Stimulated activated CD8-positive, alpha-beta memory T cell treated with anti-CD3 and anti-CD28 coated beads, Interleukin-7, amount 100 ng/mL, for 4 hours (primary cell): ENCODE results near the gene BCOR.

Experiments
- DNase-seq, 2 donors: peaks; one replicate each; pipeline ENCODE4 v3.0.0-alpha.2; 2020; ENCODE audit warnings: low read depth in 2 of 2

Gene BCOR

DNA sequence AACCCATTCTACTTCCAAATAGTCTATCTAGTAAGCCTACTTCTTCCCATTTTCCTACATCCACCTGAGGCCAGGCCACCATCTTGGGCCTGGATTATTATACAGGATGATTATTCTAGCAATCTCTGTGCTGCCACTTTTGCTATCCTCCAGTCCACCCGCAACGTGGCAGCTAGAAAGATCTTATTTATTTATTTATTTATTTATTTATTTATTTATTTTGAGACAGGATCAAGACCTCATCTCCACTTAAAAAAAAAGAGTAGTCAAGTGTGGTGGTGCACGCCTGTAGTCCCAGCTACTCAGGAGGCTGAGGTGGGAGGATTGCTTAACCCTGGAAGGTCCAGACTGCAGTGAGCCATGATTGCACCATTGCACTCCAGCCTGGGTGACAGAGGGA is 15.2 kb upstream of the BCOR start:
- DNase-seq: no peak

DNA sequence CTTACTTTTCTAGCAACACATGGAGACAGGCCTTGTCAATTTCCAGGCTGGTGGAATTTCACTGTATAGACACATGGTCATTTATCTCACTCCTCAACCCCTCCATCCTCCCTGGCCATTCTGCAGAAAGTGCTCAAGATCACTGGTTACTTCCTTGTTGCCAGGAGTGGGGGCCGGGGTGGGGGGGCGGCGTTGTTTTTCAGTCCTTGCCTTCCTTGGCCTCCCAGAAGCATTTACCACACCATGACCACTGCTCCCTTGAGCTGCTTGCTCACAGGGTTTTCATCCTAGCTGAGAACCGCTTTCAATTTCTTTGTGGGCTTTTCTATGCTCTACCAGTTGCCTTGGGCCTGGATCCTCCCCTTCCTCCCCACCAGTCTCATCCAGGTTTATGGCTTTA is 14.1 kb upstream of the BCOR start:
- DNase-seq: no peak

DNA sequence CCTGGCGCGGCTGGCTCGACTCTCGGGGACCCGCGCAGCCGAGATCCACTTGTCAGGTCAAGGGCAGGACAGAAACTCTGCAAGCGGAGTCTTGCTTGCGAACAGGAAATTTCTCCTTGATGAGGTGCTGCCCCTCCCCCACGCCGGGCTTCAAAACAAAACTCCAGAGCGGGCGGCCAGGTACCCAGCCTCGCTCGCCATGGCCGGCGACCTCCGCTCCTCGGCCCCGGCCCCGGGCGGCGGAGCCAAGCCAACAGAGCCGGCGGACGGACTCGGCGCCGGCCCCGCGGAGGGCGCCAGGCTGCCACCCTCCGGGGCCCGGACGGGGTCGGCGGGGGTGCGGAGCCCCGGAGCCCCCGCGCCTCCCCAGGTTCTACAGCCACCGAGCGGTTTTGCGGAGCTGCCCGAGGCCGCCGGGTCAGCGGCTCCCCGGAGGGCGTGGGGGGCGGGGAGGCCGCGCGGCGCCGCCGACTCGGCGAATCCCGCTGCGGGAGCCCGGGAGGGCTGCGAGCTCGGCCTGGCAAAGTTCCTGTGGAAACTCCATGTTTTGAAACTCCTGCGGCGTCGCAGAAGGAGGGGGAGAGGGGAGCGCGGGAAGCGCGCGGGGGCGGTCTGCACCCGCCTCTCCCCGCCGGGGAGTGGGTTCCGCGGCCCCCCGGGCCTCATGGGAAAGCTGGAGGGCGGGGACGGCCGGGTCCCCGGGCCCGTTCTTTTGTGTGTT is 11.7 kb upstream of the BCOR start:
- DNase-seq: no peak

DNA sequence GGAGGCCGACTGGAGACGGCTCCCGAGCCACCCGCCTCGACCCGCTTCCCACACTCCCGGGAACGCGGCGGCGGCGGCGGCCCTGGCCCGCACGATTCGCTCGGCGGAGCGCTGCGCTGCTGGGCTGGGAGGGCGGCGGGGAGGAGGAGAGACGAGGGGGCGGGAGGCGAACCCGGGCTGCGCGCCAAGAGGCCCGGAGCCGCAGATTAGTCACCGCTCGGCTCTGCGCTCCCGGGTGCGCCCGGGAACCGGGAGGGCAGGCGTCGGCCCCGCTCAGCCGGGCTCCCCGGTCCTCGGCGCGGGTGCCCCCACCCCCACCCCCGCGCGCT is 11.2 kb upstream of the BCOR start:
- peak in 1 of 2 donors; percentile 68 for DNase-seq

DNA sequence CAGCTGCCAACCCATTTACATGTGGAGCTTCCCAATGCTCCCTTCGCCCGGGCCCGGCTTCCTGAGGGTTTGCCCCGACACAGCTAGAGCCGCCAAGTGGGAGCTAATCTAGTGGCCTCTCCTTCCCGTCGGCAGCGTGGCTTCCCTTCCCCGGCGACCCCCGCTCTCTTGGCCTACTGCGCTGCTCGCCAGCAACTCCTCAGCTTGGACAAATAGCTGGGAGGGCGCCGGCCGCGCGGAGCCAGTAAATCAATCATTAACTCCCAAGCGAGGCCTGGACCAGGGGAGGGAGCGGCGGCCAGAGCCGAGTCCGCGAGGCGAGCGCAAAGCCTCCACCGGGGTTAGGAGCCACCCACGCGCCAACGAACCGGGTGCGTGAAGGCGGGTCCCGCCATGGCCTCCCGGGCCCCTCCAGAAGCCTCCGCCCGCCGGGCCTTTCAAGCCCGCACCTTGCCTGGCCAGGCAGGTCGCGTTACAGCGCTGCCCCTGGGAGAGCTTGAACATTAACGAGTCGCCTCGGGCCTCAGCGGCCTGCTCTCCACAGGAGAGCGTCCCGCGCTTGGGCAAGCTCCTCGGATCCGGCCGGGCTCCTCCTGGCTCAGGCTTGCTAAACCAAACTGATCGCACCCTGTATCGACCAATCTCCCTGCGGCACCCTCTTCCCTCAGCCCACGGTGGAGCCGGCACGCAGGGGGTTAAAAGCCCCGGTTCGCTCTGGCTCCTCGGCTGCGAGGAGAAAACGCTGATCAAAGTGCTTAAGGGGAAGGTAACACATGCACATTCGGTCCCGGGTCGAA is 10.6 kb upstream of the BCOR start:
- no peak for DNase-seq

DNA sequence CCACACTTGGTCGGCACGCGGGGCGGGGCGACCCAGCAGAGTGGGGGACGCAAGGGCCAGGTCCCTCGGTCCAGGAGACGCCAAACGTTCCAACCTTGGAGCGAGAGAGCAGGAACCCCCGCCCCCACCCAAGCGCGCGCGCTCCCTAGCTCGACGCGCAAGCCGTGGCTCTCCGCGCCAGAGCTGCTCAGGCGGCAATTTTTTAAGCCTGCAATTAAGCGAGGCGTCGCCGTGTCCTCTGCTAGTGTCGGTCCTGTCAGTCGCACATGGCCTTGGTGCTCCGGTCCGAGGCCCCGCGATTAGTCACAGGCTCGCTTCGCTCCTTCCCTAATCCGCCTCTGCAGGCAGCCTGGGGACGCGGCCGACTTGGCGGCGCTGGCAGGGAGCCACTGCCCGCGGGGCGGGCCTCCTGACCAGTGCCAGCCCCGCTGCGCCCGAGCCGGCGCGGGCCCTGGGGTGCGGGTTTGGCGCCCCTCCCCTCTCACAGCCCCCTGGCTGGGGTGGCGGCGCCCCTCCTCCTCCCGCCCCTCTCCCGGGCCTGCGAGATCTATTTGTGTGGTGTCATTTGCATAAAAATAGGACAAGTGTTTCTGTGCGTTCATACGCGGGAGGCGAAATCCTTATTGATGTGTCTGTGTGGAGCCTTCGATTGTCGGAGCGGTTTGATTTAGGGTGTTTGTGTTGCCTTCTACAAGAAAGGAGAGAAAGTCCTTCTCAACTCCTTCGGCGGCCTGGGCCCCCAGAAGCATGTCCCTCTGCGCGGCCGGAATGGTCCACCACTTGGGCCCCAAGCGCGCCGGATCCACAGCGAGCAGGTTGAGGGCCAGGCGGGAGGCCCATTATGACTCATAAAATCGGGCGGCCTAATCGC is 9.8 kb upstream of the BCOR start:
- no peak for DNase-seq

DNA sequence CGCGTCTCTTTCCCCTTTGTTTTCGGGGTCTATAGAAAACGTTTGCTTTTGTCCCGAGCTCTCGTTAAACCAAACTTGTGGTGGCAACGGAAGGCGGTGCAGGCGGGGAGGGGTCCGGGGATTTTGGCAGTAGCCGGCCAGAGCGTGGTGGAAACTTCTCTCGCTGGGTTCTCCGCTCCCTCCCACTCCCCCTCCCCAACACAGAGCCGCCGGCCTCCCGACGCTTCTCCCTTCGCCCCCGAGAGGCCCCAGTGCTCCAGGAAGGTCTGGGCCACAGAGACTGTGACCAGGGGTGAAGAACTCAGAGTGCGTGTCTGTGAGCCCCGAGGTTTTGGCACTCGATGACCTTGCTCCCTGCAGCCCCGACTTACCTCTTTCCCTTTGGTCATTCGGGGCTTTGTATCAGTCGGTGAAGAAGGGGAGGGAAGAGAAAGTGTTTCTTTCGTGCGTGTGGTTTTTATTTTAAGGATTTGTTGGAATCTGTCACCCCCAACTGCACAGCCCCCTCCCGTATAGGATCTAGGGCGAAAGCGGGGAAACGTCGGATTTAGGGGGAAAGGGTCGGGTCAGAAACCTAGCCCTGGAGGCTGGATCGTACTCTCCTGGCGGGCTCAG is 9.0 kb upstream of the BCOR start:
- no peak for DNase-seq

DNA sequence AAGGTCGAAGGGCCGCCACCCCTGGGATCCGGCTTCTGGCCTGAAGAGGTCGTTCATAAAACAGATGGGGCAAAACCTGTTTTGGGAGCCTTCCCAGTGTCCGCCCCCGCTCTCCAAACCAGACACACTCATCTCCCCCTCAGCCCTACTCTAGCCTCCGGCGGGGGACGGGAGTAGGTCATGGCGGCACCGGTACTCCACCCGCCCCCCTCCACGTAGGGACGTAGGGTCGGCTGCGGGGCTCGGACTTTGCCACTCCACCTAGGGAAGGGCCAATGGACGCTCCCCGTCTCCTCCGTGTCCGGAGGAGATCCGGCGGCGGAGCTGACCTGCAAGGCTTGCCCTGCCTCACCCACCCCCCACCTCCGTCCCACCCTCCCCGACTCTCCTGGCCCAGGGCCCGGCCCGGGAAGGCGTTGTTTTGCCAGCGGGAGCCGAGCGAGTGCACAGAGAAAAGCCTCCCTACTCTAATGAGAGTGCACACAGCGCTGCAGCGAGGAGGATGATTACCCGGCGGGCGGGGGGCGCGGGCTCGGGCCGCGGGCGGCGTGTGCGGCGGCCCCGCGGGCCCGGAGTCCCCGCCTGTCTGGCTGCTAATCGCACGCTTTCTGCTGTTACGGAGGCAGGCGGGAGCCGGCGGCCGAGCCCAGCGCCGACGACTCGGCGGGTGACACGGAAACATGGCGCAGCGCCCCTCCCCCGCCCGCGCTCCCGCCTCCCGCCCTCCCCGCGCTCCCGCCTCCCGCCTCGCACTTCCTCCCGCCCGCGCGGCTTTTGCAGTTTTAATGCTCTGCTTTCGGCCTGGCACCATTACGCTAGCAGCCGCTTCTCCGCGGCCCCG is 8.3 kb upstream of the BCOR start:
- DNase-seq: peak in 1 of 2 donors; percentile 73

DNA sequence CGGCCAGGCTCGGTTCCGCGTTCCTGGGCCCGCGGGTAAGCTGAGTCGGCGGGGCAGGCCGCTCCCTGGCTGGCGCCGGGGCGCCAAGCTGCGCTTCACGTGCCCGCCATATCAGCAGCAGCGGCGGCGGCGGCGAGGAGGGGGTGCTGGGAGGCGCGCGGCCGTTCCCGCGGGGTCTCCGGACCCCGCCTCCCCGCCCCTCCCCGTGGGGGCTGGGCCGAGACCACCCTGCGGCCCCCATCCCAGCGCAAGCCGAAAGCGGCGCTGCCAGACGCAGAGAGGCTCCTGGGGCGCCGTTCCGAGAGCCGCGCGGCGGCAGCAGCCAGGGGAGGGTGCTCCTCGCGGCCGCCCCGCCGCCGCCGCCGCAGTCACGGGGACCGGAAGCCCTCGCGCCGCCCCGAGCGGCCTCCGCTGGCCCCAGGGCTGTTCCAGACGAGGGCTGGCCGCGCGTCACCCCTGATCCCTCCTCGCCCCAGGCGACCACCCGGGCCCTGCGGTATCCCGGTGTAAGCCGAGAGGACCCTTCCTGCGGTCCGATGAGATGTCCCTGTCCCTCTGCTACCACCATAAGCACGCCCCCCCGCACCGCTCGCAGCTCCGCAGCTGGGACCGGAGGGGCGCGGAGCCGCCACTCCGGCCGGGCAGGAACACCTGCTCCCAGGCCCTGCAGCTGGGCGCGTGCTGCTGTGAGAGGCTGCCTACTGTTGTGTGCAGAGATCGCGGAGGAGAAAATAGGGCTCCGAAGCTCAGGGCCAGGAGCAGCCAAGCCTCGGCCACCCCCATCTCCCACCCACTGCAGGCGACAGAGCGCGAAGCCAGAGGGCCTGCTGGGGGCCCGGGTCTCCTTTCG is 7.5 kb upstream of the BCOR start:
- peak in 1 of 2 donors; percentile 28 for DNase-seq

DNA sequence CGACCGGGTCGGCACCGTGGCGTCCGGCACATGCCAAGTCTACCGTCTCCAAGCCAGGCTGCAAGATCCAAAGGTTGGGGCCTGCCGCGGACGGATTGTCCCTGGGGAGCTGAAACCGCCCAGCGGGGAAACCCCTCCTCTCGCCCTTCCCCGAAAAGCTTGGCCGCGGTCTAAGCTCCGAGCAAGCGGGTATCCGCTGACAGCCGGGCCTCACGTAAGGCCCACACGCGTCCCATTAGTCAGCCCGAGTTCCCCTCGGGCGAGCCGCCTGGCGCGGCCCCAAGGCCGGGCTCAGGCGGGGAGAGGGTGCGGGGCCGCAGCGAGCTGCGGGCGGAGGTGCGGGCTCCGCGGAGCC is 6.8 kb upstream of the BCOR start:
- no peak for DNase-seq

DNA sequence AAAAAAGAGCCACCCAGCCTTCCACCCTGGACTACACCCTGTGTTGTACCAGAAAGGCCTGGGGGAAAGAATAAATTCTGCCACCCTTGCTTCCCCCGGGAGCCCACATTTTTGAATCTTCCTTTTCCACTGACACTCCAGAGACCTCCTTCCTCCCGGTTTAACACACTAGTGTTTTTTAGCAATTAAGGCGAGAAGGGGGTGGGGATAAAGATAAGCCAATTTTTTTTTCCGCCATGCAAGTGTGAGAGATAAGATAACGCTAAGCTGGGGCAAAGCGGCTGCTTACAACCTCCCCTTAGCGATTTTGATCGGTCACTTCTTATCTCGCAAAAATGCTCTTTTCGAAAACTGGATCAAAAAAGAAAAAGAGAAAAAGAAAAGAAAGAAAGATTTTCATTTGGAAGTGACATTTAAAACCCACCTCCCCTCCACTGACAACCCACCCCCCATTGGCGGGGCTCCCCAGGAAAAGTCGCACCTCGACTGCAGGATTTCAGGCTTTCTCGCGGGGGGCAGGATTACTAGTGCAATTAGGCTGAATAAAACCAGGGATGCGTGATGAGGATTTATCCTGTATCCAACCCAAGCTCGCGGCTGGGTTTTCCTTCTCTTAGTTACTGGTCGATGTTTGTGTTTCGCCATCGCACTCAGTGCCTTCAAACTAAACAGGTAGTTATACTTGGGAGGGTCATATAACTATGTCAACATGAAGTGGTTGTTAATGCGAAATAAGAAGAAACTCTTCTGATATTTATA is 6.0 kb upstream of the BCOR start:
- DNase-seq: no peak

DNA sequence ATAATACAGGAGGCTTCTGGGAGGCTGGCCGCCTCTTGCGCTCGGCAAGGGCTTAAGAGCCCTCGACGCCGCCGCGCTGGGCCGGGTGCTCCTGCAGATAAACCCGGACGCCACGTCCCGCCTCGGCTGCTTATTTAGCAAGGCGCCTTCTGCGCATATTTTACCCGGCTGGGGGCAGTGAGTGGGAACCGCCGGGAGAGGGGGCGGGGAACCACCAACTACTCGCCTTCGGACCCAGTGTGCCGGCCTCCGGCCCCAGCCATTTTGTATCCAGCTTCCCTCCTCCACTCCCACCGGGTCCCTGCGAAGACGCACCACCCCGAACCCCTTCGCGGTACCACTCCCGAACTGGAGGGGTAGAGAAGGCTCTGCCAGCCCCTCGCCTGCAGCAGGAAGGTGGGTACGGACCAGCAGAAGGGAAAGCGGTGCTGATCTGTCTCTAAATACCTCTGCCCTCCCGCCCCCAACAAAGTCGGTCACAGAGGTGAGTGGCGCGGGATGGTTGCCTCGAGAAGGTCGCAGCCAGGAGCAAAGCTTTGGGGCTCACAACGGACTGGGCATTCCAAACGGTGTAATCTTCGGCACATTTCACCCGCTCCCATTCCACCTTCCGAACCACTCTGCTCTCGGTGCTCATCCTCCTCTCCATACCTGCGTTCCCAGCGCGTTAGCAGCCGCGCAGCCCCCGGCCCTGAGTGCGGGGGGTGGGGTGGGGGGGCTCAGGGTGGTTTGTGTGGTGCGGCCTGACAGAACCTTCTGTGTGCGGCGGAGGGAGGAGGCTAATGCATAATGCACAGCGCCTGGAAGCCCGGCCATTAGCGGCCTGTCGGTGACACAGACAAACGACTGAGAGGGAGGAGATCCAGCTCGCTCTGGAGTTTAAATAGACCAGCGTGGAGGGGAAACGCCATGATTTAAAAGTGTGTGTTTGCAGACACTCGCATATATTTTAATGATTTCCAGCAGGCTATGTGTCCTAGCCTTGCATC is 4.9 kb upstream of the BCOR start:
- no peak for DNase-seq

DNA sequence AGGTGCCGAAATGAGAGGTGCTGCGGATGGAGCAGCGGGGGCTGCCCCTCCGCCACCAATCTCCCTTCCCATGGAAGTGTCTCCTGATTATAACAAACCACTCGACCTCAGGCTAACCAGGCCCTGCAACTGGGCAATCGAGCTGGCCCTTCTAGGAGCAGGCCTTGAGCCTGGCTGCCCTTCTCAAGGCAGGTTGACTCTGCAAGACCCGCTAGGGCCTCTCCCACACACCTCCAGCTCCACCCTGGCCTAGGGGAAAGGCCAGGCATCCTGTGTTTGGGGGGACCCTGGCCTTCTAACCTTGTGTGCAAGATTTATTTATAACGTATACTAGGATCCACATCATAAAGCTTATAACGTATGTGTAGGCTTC is 3.7 kb upstream of the BCOR start:
- no peak for DNase-seq

DNA sequence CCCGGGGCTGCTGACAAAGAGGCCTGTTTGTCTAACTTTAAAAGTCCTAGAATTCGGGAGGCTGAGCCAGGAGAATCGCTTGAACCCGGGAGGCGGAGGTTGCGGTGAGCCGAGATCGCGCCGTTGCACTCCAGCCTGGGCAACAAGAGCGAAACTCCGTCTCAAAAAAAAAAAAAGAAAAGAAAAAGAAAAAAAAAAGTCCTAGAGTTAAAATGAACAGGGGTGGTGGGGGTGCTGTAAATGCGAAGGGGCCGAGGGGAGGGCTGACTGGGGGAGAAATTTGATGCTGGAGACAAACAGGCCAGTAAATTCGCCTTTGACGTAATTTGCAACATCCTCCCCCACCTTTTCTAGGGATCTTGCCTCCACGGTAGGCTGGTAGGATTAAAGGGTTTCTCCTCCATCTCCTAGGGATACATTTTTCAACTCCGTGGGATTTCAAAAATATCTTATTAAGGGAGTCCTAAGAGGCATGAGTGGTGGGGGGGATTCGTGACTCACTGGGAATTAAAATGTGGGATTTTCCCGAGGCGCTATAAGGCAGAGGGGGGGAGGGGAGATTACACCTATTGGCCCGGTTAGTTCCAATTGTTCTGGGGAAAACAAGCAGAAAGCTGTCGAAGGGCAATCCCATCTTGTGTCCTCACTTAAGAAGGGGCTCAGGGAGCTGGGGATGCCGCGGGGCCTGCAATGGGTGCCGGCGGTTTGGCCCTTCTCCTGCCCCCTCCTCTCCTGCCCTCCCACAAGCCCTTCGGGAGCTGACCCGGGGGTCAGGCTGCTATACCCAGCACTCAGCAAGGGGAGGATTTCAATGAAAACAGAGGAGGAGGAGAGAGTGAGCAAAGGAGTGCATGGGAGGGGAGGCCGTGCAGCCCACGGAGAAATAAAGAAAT is 3.0 kb upstream of the BCOR start:
- DNase-seq: no peak

DNA sequence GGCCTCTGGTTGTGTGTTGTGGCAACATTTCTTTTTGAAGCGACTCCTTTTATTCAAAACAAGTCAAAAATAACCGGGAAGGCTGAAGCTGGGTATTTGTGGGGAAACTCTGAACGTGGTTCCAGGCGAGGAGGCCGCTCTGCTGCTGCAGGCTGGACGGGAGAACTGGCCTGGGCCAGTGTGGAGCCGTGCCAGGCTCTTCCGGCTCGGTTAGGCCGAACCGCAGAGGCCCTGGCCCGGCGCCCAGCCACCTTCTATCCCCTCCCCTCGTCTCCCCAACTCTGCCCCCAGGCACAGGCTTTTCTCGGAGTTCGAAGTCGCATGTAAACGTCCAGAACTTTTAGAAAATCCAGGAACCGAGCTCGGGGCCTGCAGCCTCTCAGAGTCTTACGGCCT is 2.4 kb upstream of the BCOR start:
- DNase-seq: no peak

DNA sequence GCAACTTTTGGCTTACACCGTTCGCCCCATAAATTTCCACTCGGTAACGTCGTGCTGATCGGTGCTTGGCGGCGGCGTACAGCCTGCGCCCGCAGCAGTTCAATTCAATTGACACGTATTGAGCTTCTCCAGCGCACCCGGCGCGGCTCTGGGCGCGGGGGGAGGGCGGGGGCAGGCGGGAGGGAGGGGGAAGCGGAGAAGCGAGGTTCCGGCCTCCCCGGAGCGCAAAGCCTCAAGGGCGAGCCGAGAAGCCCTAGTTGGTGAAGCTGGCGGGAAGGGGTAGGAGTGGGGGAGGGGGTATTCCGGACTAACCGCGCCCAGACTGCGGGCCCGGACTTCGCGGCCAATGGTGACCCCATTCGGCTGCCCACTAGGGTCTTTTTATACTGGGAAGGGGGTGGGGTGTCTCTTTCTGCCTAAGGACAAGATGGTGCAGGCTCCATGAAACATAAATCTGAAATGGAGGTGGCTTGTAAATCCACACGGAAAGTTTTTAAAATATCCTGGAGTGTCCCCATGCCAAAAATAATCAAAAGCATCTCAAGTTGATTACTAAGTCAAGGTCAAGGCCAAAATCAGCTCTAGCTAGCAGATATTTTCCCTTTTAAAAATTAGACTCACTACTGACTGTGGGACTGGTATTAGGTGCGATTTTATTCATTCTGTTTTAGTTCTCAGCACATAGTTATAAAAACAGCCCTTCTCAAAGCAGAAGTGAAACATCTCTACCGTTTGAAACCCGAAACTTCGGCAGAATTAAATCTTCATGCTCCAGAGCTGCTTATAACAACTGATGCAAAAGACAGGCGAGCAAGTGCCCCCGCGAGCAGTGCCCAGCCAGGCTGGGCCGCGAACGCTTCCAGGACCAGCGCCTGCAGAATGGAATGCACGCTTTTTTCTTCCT is 1.5 kb upstream of the BCOR start:
- peak in 1 of 2 donors; percentile 50 for DNase-seq
